Measurements from ENCODE around the gene MCF2L.
"Not testable (repeated sequence)": the region's sequence is repeated elsewhere in the genome, so short reads cannot be mapped to it uniquely, and the experiment has no call there.

MCF2L gene

GRCh38 chr13:113086991-113087922 is 118.2 kb downstream of the MCF2L start:
- no peak for DNase-seq

GRCh38 chr13:113087923-113088690 is 119.1 kb downstream of the MCF2L start:
- no peak for DNase-seq

GRCh38 chr13:113088691-113089020 is 119.6 kb downstream of the MCF2L start:
- DNase-seq, result no peak

- no peak for DNase-seq
Measured at GRCh38 chr13:113089693-113090414, 120.8 kb downstream of the MCF2L start.

- DNase-seq, result no peak
Measured at GRCh38 chr13:113090415-113090770, 121.4 kb downstream of the MCF2L start.

GRCh38 chr13:113090806-113091205 is 121.8 kb downstream of the MCF2L start:
- no peak for DNase-seq

- DNase-seq, result no peak
Measured at GRCh38 chr13:113091211-113091771, 122.3 kb downstream of the MCF2L start.

GRCh38 chr13:113091891-113092775 is 123.1 kb downstream of the MCF2L start:
- DNase-seq, result no peak

- no peak for DNase-seq
Measured at GRCh38 chr13:113092776-113093579, 124.0 kb downstream of the MCF2L start.

- DNase-seq, result no peak
Measured at GRCh38 chr13:113093580-113094409, 124.8 kb downstream of the MCF2L start.

- DNase-seq, result no peak
Measured at GRCh38 chr13:113094410-113094800, 125.4 kb downstream of the MCF2L start.

- no peak for DNase-seq
Measured at GRCh38 chr13:113095146-113096051, 126.4 kb downstream of the MCF2L start.

GRCh38 chr13:113096052-113096744 is 127.2 kb downstream of the MCF2L start:
- DNase-seq, result no peak

GRCh38 chr13:113096745-113097305 is 127.8 kb downstream of the MCF2L start:
- no peak for DNase-seq

- no peak for DNase-seq
Measured at GRCh38 chr13:113097651-113098050, 128.6 kb downstream of the MCF2L start.

- DNase-seq, result no peak
Measured at GRCh38 chr13:113098162-113098732, 129.2 kb downstream of the MCF2L start.

GRCh38 chr13:113099142-113099541 is 130.1 kb downstream of the MCF2L start:
- no peak for DNase-seq

GRCh38 chr13:113102302-113102701 is 133.3 kb downstream of the MCF2L start:
- not testable (repeated sequence) for DNase-seq

Measured in NCI-H1417 treated with DMSO at 0.1 percent for 48 hours (cell line).